PC-3 (cell line): Measurements from ENCODE around the gene ST8SIA5. TPM values are rescaled to one million over a fixed set of nuclear protein-coding genes. Genes with fewer than 3 reads are reported as not detected.

Experiments used
- ATAC-seq: fragments of 200-7000 bp; cut with Tn5 transposase; 2 replicates; pipeline ENCODE4 v1.9.1; 2020; ENCODE audit warnings: mild to moderate bottlenecking, moderate library complexity
- BruUV-seq: library from RNA; stranded (reverse); fragments of 400-500 nt; replicated peaks from 2 replicates; lab custom pipeline; 2021; lab: Mats Ljungman, UMichigan
- CTCF ChIA-PET: fragments of 300-600 bp; sonication (Branson Sonifier 250); formaldehyde crosslinking; loops from one replicate; lab custom pipeline; 2022; ENCODE audit warnings: antibody characterized with exemption; lab: Charles Lee
- POLR2A ChIA-PET: fragments of 300-600 bp; sonication (Branson Sonifier 250); formaldehyde crosslinking; loops from one replicate; lab custom pipeline; 2022; ENCODE audit warnings: antibody characterized with exemption; ENCODE audit not compliant: unreplicated experiment; lab: Charles Lee
- DNase-seq: peaks from one replicate; pipeline ENCODE4 v3.0.0-alpha.2; 2015
- H2AFZ ChIP-seq: fragments of 300-600 bp; sonication (generic); 2 replicates; pipeline ENCODE4 v1.6.0; 2016; ENCODE audit warnings: antibody characterized with exemption, low read length
- H3F3A ChIP-seq: fragments of 300-600 bp; sonication (generic); one replicate; pipeline ENCODE4 v1.6.0; 2017; ENCODE audit warnings: antibody characterized with exemption, low read length, control low read depth, mild to moderate bottlenecking; ENCODE audit not compliant: unreplicated experiment
- H3K27ac ChIP-seq: fragments of 300-600 bp; sonication (generic); 2 replicates; pipeline ENCODE4 v1.5.1; 2016; ENCODE audit warnings: mild to moderate bottlenecking, low read length
- H3K27me3 ChIP-seq: fragments of 300-600 bp; sonication (generic); 2 replicates; pipeline ENCODE4 v1.6.1; 2016; ENCODE audit warnings: low read length, mixed read lengths
- H3K36me3 ChIP-seq: fragments of 300-600 bp; sonication (generic); 2 replicates; pipeline ENCODE4 v1.6.1; 2016; ENCODE audit warnings: low read depth, mixed run types, low read length, mixed read lengths
- H3K4me1 ChIP-seq: fragments of 300-600 bp; sonication (generic); 2 replicates; pipeline ENCODE4 v1.5.1; 2016; ENCODE audit warnings: low read length; ENCODE audit not compliant: insufficient read depth
- H3K4me2 ChIP-seq: fragments of 300-600 bp; sonication (generic); 2 replicates; pipeline ENCODE4 v1.6.0; 2016; ENCODE audit warnings: low read length
- H3K4me3 ChIP-seq: fragments of 300-600 bp; sonication (generic); 2 replicates; pipeline ENCODE4 v1.5.1; 2016; ENCODE audit warnings: mild to moderate bottlenecking, low read length, mixed read lengths
- H3K79me2 ChIP-seq: fragments of 300-600 bp; sonication (generic); 2 replicates; pipeline ENCODE4 v1.6.1; 2017; ENCODE audit warnings: low read length, mixed read lengths
- H3K9ac ChIP-seq: fragments of 300-600 bp; sonication (generic); 2 replicates; pipeline ENCODE4 v1.6.0; 2016; ENCODE audit warnings: mild to moderate bottlenecking, low read length
- H3K9me2 ChIP-seq: fragments of 300-600 bp; sonication (generic); replicated peaks from 2 replicates; pipeline ENCODE4 v1.6.1; 2016; ENCODE audit warnings: mixed run types, low read length, mixed read lengths
- H3K9me3 ChIP-seq: fragments of 300-600 bp; sonication (generic); 2 replicates; pipeline ENCODE4 v1.6.1; 2016; ENCODE audit warnings: low read length, mixed read lengths
- H4K20me1 ChIP-seq: fragments of 300-600 bp; sonication (generic); 2 replicates; pipeline ENCODE4 v1.6.1; 2016; ENCODE audit warnings: low read length, mixed read lengths
- EZH2 ChIP-seq: fragments of 300-600 bp; sonication (generic); IDR thresholded peaks from one replicate; pipeline ENCODE4 v1.6.1; 2017; ENCODE audit warnings: antibody characterized with exemption, mild to moderate bottlenecking, low read length; ENCODE audit not compliant: unreplicated experiment
- EZH2phosphoT487 ChIP-seq: fragments of 300-600 bp; sonication (generic); IDR thresholded peaks from 2 replicates; pipeline ENCODE4 v1.6.1; 2018; ENCODE audit warnings: mild to moderate bottlenecking, antibody characterized with exemption, low read length, borderline replicate concordance
- intact Hi-C: fragments of 100-400 bp; cut with micrococcal nuclease; formaldehyde crosslinking; loops from 2 replicates; pipeline ENCODE4 v1.9.0; 2023
- total RNA-seq: library from RNA; depleted of rRNA; stranded (reverse); fragments of >200 nt; gene quantifications from 2 replicates; pipeline ENCODE4 v1.2.3, GENCODE V29; 2014
- TF ChIP-seq, protein P1 (sequence below): fragments of 300-600 bp; sonication (generic); conservative IDR thresholded peaks from 2 replicates; pipeline ENCODE4 v1.5.1; 2017; ENCODE audit warnings: antibody characterized with exemption, low read depth, mild to moderate bottlenecking, low read length

Gene ST8SIA5
- total RNA-seq, 1 experiment from 2014 or later, result 0.04 TPM

DNA sequence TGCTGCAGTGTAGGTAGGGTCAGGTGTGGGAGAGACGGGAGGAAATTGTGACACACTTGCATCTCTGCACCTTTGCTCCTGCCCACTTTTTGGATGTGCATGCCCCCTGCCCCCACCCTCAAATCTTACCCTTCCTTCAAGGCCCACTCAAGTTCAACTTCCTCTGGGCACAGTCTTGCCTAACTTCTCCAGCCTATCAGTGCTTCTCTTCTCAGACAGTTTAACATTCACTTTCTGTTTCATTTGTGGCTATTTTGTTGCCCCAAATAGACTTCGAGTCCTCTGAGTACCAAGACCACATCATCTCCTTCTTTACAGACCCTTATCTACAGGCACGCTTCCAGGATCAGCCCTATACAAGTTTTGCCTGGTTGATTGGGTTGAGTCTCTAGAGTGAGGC is 2.7 kb downstream of the ST8SIA5 start:
- intact Hi-C loops, result no loop called here
- ATAC-seq, result no peak
- Histone ChIP-seq H3K79me2 (no peaks in the 10 kb centered on the region), H3K4me3 (no peak overlapping the region), H3K9me3 (no peaks in the 10 kb centered on the region), H3K9me2 (no peaks in the 10 kb centered on the region), H3K4me2 (no peak overlapping the region), H3K4me1 (no peaks in the 10 kb centered on the region), H4K20me1 (no peaks in the 10 kb centered on the region), H3K27ac (no peak overlapping the region), H2AFZ (no peak overlapping the region), H3K36me3 (no peaks in the 10 kb centered on the region), H3K27me3 (no peaks in the 10 kb centered on the region), H3F3A (no peaks in the 10 kb centered on the region), H3K9ac (no peak overlapping the region)
- BruUV-seq, result no TSS peak
- POLR2A ChIA-PET, result no interaction called here
- CTCF ChIA-PET, result no interaction called here
- no peak for DNase-seq
- TF ChIP-seq EZH2, result no peak
- TF ChIP-seq, protein P1, sequence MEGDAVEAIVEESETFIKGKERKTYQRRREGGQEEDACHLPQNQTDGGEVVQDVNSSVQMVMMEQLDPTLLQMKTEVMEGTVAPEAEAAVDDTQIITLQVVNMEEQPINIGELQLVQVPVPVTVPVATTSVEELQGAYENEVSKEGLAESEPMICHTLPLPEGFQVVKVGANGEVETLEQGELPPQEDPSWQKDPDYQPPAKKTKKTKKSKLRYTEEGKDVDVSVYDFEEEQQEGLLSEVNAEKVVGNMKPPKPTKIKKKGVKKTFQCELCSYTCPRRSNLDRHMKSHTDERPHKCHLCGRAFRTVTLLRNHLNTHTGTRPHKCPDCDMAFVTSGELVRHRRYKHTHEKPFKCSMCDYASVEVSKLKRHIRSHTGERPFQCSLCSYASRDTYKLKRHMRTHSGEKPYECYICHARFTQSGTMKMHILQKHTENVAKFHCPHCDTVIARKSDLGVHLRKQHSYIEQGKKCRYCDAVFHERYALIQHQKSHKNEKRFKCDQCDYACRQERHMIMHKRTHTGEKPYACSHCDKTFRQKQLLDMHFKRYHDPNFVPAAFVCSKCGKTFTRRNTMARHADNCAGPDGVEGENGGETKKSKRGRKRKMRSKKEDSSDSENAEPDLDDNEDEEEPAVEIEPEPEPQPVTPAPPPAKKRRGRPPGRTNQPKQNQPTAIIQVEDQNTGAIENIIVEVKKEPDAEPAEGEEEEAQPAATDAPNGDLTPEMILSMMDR, result no peak
- no peak for TF ChIP-seq EZH2phosphoT487

DNA sequence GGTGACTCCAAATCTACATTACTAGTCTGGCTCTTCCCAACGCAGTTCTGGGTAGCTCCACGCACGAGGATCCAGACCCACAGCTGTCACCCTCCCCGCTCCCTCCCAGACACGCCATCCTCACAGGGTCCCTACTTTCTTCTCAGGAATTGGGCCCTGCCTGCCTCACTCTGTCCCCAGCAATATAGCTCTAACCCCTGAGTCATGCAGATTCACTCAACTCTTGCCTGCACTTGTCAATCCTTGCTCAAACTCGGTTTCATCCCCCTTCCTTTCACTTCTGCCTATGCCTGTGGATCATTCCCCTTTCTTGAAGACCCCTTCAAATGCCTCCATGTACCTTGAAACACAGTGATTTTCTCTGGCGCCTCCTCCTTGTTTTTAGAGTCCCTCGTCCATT is 5.0 kb downstream of the ST8SIA5 start:
- H3K79me2 ChIP-seq, result no peaks in the 10 kb centered on the region
- CTCF ChIA-PET, result no interaction called here
- no TSS peak for BruUV-seq

DNA sequence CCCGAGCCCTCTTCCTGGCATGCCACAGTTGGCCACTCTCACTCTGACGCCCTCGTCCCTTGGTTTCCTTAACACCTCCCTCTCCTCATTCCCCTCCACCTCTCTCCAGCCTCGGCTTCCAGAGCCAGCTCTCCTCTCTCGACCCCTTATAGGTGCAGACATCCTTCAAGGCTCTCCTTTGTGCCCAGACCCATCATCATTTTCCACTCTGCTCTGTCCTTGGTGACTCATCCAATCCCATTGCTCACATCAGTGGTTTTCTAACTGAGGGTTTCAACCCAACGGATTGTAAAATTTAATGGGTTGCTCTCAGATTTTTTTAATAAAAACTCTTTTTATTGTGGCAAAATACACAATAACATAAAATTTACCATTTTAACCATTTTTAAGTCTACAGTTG is 6.2 kb downstream of the ST8SIA5 start:
- intact Hi-C loops, result no loop called here
- Histone ChIP-seq H3K4me3 (no peak overlapping the region), H3K4me2 (no peak overlapping the region), H3K27me3 (no peaks in the 10 kb centered on the region), H2AFZ (no peak overlapping the region), H3K9ac (no peak overlapping the region), H3K9me2 (no peaks in the 10 kb centered on the region), H4K20me1 (no peaks in the 10 kb centered on the region), H3F3A (no peaks in the 10 kb centered on the region), H3K79me2 (no peaks in the 10 kb centered on the region), H3K27ac (no peak overlapping the region), H3K4me1 (no peaks in the 10 kb centered on the region), H3K36me3 (no peaks in the 10 kb centered on the region), H3K9me3 (no peaks in the 10 kb centered on the region)
- POLR2A ChIA-PET, result interaction anchor here (0.6 kb wide), 1 partner anchor 88 kb away, joined by 3 read pairs; no protein-coding TSS in a partner anchor
- DNase-seq (no peak), ATAC-seq (no peak)
- no TSS peak for BruUV-seq
- TF ChIP-seq, protein P1, result no peak
- TF ChIP-seq EZH2phosphoT487, result no peak
- no peak for TF ChIP-seq EZH2
- CTCF ChIA-PET, result no interaction called here

More for the DNA sequence above, 5.0 kb downstream of the ST8SIA5 start:
- no peaks in the 10 kb centered on the region for H3K4me1 ChIP-seq
- no peaks in the 10 kb centered on the region for H3K27me3 ChIP-seq
- POLR2A ChIA-PET, result no interaction called here
- no peak overlapping the region for H3K9ac ChIP-seq
- no peak overlapping the region for H3K27ac ChIP-seq
- H3K36me3 ChIP-seq, result no peaks in the 10 kb centered on the region
- no peak overlapping the region for H2AFZ ChIP-seq
- H3K4me2 ChIP-seq, result no peak overlapping the region
- no peak for ATAC-seq
- intact Hi-C loops, result no loop called here
- no peaks in the 10 kb centered on the region for H3K9me3 ChIP-seq
- H4K20me1 ChIP-seq, result no peaks in the 10 kb centered on the region
- no peaks in the 10 kb centered on the region for H3K9me2 ChIP-seq
- no peaks in the 10 kb centered on the region for H3F3A ChIP-seq
- DNase-seq, result no peak
- no peak overlapping the region for H3K4me3 ChIP-seq
- no peak for TF ChIP-seq EZH2
- TF ChIP-seq, protein P1, result no peak
- TF ChIP-seq EZH2phosphoT487, result no peak
